ENCODE data around the gene DIP2C.
"Not testable (repeated sequence)": the region's sequence is repeated elsewhere in the genome, so short reads cannot be mapped to it uniquely, and the experiment has no call there.

DIP2C gene

DNA sequence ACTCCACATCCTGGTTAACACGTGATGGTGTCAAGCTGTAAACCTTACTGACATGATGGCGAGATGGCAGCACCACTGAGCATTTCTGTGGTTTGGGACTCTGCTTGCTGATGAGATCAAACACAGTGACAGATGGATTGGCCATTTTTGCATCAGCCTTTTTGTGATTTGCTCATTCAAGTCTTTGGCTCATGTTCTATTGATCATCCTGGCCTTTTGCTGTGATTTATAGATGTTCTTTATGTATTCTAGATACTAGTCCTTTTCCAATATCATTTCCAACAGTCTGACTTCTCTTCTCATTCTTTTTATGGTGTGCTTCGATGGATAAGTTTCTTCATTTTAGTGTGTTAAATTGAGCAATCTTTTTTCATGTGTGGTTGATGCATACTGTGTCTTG is 24.7 kb upstream of the DIP2C start:
- DNase-seq (ENCODE audit: low read depth), result no peak
- no peak overlapping the region for H3K4me3 ChIP-seq (ENCODE audit: low read depth, low read length)
- TF ChIP-seq, protein P1, sequence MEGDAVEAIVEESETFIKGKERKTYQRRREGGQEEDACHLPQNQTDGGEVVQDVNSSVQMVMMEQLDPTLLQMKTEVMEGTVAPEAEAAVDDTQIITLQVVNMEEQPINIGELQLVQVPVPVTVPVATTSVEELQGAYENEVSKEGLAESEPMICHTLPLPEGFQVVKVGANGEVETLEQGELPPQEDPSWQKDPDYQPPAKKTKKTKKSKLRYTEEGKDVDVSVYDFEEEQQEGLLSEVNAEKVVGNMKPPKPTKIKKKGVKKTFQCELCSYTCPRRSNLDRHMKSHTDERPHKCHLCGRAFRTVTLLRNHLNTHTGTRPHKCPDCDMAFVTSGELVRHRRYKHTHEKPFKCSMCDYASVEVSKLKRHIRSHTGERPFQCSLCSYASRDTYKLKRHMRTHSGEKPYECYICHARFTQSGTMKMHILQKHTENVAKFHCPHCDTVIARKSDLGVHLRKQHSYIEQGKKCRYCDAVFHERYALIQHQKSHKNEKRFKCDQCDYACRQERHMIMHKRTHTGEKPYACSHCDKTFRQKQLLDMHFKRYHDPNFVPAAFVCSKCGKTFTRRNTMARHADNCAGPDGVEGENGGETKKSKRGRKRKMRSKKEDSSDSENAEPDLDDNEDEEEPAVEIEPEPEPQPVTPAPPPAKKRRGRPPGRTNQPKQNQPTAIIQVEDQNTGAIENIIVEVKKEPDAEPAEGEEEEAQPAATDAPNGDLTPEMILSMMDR (IDR thresholded peaks at IDR 0.05; ENCODE audit: control insufficient read depth, extremely low read depth, insufficient read depth), result no peak

DNA sequence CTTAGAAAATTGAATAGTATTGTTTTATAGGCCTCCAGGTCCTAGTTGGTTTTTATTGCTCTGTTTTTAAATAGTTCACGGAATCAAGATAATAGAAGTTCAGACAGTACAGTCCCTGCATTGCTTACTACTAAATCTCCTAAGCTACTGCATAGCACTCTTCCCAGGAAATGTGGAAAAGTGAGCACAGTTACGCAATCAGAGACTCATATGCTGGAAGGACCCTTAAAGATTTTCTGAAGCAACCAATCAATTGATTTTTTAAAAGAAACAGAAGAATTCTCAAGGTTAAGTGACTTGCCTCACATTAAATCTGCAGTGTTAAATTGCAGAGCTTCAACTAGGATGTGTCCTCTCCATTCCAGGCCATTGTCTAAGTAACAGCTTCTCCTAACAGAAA is 23.1 kb upstream of the DIP2C start:
- TF ChIP-seq, protein P1 (IDR thresholded peaks at IDR 0.05; ENCODE audit: control insufficient read depth, extremely low read depth, insufficient read depth), result no peak
- DNase-seq (ENCODE audit: low read depth), result no peak
- H3K4me3 ChIP-seq (ENCODE audit: low read depth, low read length), result no peak overlapping the region

DNA sequence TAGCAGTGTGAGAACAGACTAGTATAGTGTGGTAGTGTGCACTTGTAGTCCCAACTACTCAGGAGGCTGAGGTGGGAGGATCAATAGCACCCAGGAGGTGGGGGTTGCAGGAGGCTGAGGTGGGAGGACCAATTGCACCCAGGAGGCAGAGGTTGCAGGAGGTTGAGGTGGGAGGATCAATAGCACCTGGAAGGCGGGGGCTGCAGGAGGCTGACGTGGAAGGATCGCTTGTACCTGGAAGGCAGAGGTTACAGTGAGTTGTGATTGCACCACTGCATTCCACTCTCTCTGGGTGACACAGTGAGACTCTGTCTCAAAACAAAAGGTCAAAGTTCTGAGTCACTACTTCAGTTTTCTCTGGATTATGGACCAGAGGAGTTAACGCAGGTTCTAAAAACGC is 22.6 kb upstream of the DIP2C start:
- TF ChIP-seq, protein P1 (IDR thresholded peaks at IDR 0.05; ENCODE audit: control insufficient read depth, extremely low read depth, insufficient read depth), result no peak
- no peak for DNase-seq (ENCODE audit: low read depth)
- no peak overlapping the region for H3K4me3 ChIP-seq (ENCODE audit: low read depth, low read length)

DNA sequence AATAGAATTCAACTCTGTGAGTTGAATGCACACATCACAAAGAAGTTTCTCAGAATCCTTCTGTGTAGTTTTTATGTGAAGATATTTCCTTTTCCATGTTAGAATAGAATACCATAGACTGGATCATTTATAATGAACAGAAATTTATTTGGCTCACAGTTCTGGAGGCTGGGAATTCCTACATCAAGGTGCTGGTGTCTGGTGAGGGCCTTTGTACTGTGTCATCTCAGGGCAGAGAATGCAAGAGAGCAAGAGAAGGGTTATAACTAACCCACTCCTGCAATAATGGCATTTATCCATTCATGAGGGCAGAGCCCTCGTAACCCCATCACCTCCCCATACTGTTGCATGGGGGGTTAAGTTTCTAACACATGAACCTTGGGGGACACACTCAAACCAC is 18.4 kb upstream of the DIP2C start:
- DNase-seq (ENCODE audit: low read depth), result no peak
- H3K4me3 ChIP-seq (ENCODE audit: low read depth, low read length), result no peak overlapping the region
- TF ChIP-seq, protein P1 (IDR thresholded peaks at IDR 0.05; ENCODE audit: control insufficient read depth, extremely low read depth, insufficient read depth), result no peak

DNA sequence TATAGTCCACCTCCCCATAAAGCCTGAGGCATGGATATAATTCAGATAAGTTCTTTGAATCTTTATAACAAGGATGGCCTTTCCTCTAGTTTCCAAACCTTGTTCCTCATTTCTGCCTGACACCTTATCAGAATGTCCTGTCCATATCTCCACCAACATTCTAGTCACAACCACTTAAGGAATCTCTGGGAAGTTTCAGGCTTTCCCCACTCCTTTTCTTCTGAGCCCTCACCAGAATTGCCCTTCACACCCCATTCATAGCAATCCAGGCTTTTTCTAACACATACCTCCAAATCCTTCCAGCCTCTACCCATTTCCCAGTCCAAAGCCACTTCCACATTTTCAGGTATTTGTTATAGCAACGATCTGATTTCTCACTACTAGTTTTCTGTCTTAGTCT is 18.0 kb upstream of the DIP2C start:
- no peak overlapping the region for H3K4me3 ChIP-seq (ENCODE audit: low read depth, low read length)
- no peak for DNase-seq (ENCODE audit: low read depth)
- TF ChIP-seq, protein P1 (IDR thresholded peaks at IDR 0.05; ENCODE audit: control insufficient read depth, extremely low read depth, insufficient read depth), result no peak

DNA sequence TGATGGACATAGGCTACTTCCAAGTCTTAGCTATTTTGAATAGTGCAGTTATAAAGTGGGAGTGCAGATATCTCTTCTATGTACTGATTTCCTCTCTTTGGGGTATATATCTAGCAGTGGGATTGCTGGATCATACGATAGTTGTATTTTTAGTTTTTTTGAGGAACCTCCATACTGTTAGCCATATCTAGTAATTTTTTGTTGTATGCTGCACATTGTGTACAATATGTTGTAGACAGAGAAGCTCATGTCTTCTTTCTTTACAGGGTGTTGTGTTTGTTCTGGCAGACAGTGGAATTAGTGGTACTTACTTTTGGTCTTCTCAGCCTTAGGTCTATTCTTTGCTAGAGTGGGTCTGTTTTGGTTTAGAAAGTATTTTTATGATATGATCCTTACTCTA is 13.7 kb upstream of the DIP2C start:
- no peak for DNase-seq (ENCODE audit: low read depth)
- TF ChIP-seq, protein P1 (IDR thresholded peaks at IDR 0.05; ENCODE audit: control insufficient read depth, extremely low read depth, insufficient read depth), result no peak
- no peak overlapping the region for H3K4me3 ChIP-seq (ENCODE audit: low read depth, low read length)

DNA sequence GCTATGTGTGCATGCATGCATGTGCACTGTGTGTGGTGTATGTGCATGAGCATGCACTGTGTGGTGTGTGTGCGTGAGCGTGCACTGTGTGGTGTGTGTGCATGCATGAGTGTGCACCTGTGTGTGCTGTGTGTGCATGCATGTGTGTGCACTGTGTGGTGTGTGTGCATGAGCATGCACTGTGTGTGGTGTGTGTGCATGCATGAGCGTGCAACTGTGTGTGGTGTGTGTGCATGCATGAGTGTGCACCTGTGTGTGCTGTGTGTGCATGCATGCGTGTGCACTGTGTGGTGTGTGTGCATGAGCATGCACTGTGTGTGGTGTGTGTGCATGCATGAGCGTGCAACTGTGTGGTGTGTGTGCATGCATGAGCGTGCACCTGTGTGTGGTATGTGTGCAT is 10.7 kb upstream of the DIP2C start:
- not testable (repeated sequence) for H3K4me3 ChIP-seq (ENCODE audit: low read depth, low read length); DNase-seq (ENCODE audit: low read depth)
